H7 (cell line): Measurements from ENCODE around the gene DHX30. TPM values are rescaled to one million over a fixed set of nuclear protein-coding genes. Genes with fewer than 3 reads are reported as not detected.
A peak's percentile ranks its signal among the peaks of the same experiment; 100 is the strongest.

Source experiments
- DNase-seq: peaks from one replicate; pipeline ENCODE4 v3.0.0; 2012
- H3K27me3 ChIP-seq: 2 replicates; pipeline ENCODE4 v1.6.0; 2011; ENCODE audit warnings: mild to moderate bottlenecking, low read length; ENCODE audit not compliant: control insufficient read depth, insufficient read depth
- H3K36me3 ChIP-seq: replicated peaks from 2 replicates; pipeline ENCODE4 v1.5.1; 2011; ENCODE audit warnings: low read length; ENCODE audit not compliant: control insufficient read depth, insufficient read depth
- H3K4me3 ChIP-seq: 2 replicates; pipeline ENCODE4 v1.5.1; 2011; ENCODE audit warnings: low read depth, mild to moderate bottlenecking, control low read depth, low read length, moderate library complexity; ENCODE audit not compliant: insufficient read depth
- total RNA-seq: library from RNA; depleted of rRNA; stranded (reverse); fragments of >200 nt; shearing (Covaris generic); gene quantifications from 2 replicates; pipeline ENCODE4 v1.2.3, GENCODE V29; 2014

Gene DHX30
- total RNA-seq, 1 experiment from 2014 or later, result 134 TPM

DNA sequence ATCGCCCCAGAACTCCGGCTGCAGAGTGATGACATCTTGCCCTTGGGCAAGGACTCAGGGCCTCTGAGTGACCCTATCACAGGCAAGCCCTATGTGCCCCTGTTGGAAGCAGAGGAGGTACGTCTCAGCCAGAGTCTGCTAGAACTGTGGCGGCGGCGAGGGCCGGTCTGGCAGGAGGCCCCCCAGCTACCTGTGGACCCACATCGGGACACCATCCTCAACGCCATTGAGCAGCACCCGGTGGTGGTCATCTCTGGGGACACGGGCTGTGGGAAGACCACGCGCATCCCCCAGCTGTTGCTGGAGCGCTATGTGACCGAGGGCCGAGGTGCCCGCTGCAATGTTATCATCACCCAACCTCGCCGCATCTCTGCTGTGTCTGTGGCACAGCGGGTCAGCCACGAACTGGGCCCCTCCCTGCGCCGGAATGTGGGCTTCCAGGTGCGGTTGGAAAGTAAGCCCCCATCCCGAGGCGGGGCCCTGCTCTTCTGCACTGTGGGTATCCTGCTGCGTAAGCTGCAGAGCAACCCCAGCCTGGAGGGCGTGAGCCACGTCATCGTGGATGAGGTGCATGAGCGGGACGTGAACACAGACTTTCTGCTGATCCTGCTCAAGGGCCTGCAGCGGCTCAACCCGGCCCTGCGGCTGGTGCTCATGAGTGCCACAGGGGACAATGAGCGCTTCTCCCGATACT, 43.4 kb downstream of the DHX30 start:
- Histone ChIP-seq H3K27me3 (no peaks in the 10 kb centered on the region; the same call in 1 of the 2 replicates), H3K36me3 (peaks cover 63% of the 10 kb centered on the region), H3K4me3 (no peak overlapping the region)
- DNase-seq, result peak; percentile 56

DNA sequence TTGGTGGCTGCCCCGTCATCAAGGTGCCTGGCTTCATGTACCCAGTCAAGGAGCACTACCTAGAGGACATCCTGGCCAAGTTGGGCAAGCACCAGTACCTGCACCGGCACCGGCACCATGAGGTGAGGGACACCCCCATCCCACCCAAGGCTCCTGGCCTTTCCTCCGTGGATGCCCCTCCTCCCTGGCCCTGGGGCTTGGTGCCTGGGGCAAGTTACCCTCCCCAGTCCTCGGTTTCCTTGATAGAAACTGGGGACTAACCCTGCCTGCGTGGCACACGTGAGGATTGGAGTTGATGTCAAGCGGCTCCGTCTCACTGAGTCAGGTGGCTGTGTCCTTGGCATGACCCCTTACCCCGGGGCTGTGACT, 43.9 kb downstream of the DHX30 start:
- no peak overlapping the region for H3K4me3 ChIP-seq
- peaks cover 66% of the 10 kb centered on the region for H3K36me3 ChIP-seq
- no peaks in the 10 kb centered on the region; the same call in 1 of the 2 replicates for H3K27me3 ChIP-seq
- DNase-seq, result no peak

DNA sequence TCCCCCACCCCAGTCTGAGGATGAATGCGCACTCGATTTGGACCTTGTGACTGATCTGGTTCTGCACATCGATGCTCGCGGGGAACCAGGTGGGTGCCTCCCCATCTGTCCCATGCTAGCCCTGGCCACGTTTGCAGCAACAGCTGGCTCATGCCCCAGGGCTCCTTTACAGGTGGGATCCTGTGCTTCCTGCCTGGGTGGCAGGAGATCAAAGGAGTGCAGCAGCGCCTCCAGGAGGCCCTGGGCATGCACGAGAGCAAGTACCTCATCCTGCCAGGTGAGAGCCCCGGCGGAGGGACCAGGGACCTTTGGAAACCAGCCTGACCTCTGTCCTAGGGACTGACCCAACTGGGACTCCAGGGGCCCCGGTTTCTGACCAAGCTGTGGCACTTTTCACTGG, 44.3 kb downstream of the DHX30 start:
- Histone ChIP-seq H3K27me3 (no peaks in the 10 kb centered on the region; the same call in 1 of the 2 replicates), H3K36me3 (peaks cover 66% of the 10 kb centered on the region)
- DNase-seq, result peak; percentile 85

DNA sequence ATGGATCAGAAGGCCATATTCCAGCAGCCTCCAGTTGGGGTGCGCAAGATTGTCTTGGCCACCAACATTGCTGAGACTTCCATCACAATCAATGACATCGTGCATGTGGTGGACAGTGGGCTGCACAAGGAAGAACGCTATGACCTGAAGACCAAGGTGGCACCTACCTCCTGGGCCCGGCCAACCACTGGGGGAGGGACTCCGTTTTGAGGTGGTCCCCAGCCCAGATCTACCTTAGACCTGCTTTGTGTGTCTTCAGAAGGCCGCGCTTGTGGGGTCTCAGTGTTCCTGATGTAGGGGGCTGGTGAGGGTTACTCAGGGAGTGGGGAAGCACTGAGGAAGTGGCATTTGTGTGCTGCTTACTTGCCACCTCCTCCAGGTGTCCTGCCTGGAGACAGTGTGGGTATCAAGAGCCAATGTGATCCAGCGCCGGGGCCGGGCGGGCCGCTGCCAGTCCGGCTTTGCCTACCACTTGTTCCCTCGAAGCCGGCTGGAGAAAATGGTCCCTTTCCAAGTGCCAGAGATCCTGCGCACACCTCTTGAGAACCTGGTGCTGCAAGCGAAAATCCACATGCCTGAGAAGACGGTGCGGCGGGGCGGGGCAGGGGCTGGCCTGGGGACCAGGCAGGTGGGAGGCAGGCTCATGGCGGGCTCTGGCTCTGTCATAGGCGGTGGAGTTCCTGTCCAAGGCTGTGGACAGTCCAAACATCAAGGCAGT, 45.0 kb downstream of the DHX30 start:
- Histone ChIP-seq H3K36me3 (peaks cover 64% of the 10 kb centered on the region), H3K27me3 (no peaks in the 10 kb centered on the region), H3K4me3 (no peak overlapping the region)
- DNase-seq, result peak; percentile 50

More for the DNA sequence above, 44.3 kb downstream of the DHX30 start:
- H3K4me3 ChIP-seq, result no peak overlapping the region

DNA sequence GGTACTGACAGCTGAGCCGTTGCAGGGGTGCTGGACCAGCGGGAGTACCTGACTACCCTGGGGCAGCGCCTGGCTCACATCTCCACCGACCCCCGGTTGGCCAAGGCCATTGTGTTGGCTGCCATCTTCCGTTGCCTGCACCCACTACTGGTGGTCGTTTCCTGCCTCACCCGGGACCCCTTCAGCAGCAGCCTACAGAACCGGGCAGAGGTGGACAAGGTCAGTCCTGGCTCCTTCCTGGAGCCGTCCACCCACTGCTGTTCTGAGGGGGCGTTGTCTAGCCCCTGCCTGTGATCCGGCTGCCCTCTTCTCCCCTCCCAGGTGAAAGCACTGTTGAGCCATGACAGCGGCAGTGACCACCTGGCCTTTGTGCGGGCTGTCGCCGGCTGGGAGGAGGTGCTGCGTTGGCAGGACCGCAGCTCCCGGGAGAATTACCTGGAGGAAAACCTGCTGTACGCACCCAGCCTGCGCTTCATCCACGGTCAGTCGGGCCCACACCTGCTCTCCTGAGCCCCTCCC, 45.7 kb downstream of the DHX30 start:
- DNase-seq, result peak; percentile 55
- no peak overlapping the region for H3K4me3 ChIP-seq
- H3K36me3 ChIP-seq, result peaks cover 57% of the 10 kb centered on the region
- no peaks in the 10 kb centered on the region for H3K27me3 ChIP-seq

DNA sequence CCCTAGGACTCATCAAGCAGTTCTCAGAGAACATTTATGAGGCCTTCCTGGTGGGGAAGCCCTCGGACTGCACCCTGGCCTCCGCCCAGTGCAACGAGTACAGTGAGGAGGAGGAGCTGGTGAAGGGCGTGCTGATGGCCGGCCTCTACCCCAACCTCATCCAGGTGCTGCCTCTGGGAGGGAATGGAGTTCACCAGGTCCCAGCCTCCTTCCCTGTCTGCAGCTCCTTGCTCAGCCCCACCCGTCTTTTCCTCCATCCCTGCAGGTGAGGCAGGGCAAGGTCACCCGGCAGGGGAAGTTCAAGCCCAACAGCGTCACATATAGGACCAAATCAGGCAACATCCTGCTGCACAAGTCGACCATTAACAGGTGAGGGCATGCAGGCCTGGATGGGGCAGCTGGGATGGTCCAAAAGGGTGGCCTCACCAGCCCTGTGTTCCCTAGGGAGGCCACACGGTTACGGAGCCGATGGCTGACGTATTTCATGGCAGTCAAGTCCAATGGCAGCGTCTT, 46.3 kb downstream of the DHX30 start:
- peak; percentile 48 for DNase-seq
- no peaks in the 10 kb centered on the region for H3K27me3 ChIP-seq
- no peak overlapping the region for H3K4me3 ChIP-seq
- H3K36me3 ChIP-seq, result peaks cover 52% of the 10 kb centered on the region

DNA sequence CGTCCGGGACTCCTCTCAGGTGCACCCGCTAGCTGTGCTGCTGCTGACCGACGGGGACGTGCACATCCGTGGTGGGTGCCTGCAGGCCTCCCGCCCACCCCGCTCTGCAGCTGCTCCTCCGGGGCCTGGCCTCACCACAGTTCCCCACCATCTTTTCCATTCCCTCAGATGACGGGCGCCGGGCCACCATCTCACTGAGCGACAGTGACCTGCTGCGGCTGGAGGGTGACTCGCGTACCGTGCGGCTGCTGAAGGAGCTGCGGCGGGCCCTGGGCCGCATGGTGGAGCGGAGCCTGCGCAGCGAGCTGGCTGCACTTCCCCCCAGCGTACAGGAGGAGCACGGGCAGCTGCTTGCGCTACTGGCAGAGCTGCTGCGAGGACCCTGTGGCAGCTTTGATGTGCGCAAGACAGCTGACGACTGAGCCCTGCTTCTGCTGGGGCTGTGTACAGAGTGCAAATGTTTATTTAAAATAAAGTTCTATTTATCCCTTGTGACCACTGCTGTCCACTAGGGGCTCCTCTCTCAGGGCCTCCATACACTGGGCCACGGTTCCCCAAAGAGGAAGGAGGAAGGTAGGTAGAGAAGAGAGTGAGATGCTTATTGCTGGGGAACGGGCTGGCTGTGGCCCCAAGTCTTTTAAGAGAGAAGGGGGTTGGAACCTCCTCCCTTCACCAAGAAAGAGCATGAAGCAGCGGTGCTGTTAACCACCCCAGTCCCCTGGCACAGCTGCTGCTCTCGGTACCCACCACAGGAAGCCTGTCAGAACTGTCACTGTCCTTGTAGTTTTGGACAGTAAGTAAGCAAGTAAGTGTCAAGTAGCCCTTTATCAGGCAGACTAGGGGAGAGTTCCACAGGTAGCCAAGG, 47.0 kb downstream of the DHX30 start:
- DNase-seq, result peak; percentile 69
- no peak overlapping the region for H3K4me3 ChIP-seq
- no peaks in the 10 kb centered on the region for H3K27me3 ChIP-seq
- peaks cover 48% of the 10 kb centered on the region for H3K36me3 ChIP-seq

DNA sequence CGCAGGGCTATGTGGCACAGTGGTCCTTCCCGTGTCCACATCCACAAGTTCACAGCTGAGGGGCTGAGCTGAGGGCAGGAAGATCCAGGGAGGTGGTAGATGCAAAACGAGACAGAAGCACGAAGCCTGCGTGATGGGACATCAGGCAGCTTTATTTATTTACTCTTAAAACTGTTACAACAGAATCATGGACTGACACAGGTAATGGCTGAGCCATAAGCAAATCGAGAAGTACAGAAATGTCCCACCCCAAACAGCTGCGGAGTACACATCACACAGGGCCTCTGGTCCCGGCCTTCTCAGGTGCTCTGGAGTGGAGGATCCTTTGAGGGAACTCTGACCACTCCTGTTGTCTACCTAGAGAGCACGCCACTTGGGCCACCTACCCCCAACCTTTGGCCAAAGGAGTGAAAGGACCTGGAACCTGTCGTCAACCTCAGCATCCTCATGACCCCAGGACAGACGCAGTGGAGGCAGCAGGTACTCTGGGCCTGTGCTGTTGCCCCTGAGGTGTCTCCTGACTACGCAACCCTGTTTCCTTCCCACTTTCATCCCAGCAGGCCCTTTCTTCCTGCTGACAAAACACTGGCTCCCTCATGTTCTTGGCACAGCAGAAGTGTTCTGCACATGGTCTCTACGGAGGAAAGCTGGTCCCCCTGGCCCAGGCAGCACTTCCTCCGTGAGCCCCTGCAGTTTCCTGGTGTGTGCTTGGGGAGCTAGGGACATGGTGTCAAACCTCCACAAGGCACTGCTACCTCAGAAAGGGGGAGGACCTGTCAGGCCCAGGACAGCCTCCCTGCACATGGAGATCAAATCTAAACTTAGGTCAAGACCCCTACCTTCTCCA, 47.8 kb downstream of the DHX30 start:
- no peaks in the 10 kb centered on the region for H3K27me3 ChIP-seq
- H3K4me3 ChIP-seq, result no peak overlapping the region
- peak; percentile 29 for DNase-seq
- H3K36me3 ChIP-seq, result peaks cover 47% of the 10 kb centered on the region

DNA sequence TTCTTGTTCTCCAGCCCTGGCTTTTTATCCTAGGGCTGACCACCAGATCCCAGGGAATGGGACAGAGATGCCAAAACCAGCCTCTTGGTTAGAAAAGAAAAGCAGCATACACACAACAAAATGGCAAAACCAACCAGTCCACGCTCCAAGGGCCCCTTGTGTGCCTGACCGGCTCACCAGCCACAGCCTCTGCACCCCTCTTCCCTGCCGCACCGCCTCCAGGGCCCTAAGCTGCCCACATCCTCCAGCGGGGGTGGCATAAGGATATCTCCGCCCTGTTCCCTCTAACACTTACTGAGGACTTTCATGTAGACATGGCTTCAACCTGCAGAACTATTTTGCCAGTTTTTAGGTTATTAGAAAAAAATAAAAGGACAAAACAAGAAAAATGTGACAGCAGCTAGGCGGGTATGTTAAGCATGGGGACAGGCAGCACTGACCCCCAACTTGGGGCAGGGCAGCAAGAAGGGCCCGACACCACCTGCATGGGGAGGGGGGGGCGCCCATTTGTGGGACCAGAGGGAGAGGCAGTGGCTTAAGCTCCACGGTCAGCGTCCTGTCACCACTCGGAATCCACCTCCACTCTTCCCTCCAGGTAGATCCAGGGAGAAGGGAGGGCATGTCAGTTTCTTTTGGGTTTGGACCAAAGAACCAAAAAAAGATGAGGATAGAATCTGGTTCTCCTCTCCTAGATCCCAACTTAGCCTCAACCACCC, 49.1 kb downstream of the DHX30 start:
- H3K36me3 ChIP-seq, result peaks cover 40% of the 10 kb centered on the region
- peak; percentile 57 for DNase-seq
- H3K27me3 ChIP-seq, result no peaks in the 10 kb centered on the region
- H3K4me3 ChIP-seq, result no peak overlapping the region

DNA sequence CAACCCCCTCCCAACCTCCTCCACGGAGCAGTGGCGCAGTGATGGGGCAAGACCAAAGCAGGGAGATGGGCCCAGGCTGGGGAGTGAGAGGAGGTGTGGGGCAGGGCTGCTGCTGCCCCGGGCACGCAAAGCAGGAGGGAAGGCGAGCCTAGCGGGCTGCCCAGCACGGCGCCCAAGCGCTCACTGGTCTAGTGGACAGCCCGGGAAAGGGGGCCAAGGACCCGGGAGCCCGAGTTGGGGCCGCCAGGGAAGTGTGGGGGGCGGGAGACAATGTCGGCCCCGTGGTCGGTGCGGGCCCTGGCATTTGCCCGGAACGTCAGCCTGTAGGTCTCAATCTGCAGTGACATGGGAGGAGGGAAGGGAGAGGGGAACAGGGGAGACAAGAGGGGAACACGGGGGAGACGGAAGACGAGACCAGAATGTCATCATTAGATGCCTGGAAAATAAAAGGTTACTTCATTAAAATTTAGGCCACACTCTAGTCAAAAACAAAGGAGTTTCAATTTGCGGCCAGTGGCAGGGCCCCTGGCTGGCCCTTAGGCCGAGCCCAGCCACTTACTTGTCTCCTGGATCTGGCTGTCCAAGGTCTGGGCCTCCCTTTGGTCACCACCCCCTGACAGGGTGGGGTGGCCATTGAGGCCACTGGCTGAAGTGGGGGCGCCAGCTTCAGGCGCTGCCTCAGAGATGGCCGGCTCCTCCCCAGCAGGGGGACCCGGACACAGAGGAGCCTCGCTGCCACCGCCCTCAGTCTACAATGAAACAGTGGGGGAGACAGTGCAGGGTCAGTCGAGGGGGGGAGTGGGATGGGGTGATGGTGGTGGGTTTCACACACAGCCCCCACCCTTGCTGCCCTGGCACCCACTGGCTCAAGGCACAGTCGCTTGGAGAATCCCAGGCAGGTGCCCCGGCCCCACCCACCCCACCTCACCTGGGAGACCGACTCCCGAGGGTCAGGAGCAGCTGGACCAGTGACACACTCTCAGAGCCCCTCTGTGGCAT, 50.0 kb downstream of the DHX30 start:
- H3K36me3 ChIP-seq, result peaks cover 37% of the 10 kb centered on the region
- no peaks in the 10 kb centered on the region for H3K27me3 ChIP-seq

DNA sequence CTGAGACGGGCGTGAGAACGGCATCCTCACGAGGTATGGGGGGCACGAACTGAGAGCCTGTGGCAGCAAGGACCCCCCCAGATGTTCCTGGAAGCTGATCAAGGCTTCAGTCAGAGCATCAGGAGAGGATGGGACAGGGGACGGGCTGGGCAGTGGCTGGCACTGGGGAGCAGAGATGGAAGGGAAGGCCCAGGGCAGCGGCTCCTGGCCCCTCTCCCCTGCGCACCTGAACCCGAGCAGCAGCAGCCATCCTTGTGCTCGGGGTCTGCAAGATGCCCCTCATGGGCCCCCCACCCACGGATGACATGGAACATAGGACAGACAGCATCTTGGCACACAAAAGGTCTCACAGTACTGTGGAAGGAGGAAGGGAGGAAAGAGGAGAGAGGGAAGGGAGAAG, 51.3 kb downstream of the DHX30 start:
- Histone ChIP-seq H3K4me3 (no peak overlapping the region), H3K36me3 (peaks cover 32% of the 10 kb centered on the region), H3K27me3 (no peaks in the 10 kb centered on the region)
- DNase-seq, result no peak

More for the DNA sequence above, 50.0 kb downstream of the DHX30 start:
- DNase-seq, result peak; percentile 77
- H3K4me3 ChIP-seq, result no peak overlapping the region

DNA sequence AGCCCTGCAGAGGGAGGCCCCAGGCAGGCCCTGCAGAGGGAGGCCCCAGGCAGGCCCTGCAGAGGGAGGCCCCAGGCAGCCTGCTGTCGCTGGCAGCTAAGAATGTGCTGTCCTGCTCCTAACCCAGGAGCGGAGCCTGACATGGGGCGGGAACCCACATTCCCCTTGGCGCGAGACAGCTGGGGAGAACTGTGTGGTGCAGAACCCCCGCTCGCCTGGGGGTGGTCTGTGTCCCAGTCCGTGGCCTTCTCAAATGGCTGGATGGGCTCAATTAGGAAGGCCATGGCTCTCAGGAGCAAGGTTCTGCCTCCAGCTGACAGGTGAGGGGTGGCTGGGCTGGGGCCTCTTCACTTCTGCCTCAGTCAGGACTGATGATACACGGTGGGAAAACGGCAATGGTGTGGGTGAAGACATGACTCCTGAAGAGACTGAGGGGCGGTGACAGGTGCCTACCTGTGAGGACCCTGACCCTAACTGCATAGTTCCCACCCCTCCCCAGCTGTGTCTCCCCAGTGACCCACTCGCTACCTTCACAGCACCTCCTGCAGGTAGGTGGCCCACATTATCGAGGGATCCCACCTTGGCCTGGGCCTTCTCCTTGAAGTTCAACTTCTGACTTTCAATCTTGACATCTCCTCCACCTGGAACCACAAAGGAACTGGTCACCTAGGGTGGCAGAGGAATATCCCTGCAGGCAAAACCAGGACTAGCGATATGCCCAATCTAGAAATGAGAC, 52.0 kb downstream of the DHX30 start:
- peak; percentile 57 for DNase-seq

More for the DNA sequence above, 52.0 kb downstream of the DHX30 start:
- Histone ChIP-seq H3K4me3 (no peak overlapping the region), H3K36me3 (peaks cover 31% of the 10 kb centered on the region), H3K27me3 (no peaks in the 10 kb centered on the region)
